ENCODE data around the gene SELE.

SELE gene

DNA sequence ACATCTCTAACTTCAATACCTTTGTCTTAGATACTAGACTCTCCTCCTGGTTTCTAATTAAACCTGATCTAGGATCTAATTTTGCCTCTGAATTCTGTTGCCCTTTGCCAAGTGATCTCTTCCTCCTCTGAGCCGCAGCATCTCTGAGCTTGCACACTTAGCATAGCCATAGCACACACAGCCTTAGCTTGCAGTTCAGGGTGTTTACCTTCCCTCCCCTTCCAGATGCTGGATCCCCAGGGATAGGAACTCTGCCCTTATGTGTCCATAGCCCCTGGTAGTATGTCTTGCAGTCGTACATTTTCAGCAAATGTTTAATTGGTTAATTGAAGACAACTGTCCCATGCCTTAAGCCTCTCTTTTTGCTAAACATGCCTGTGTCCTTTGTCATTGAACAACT lies 52.7 kb downstream of the SELE start:
- no peak for DNase-seq

DNA sequence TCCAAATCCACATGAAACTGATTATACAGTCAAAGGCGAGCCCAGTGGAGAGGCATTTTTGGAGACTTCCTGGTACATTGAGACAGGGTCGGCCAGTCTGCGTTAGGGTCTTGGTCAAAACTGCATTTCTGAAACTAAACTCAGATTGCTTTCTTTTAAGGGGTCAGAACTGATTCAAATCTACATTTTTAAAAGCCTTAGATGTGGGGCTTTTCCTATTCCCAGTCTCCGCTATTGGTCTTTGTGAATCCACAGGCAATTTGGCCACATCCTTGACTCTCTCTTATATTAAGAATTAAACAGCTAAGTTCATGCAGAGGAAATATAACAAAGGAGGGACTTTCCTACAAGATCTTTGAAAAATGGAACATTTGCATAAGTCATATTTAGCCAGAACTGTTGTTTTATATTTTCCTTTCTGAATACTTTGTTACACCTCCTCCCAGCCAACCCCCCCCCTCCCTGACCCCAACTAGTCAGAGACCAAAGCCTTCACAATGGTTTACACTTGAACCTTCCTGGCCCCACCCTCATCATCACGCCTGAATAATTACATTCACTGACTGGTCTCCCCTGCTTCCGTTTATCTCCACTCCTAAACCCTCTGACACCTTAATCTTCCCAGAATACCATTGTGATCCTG lies 53.4 kb downstream of the SELE start:
- DNase-seq, result no peak

DNA sequence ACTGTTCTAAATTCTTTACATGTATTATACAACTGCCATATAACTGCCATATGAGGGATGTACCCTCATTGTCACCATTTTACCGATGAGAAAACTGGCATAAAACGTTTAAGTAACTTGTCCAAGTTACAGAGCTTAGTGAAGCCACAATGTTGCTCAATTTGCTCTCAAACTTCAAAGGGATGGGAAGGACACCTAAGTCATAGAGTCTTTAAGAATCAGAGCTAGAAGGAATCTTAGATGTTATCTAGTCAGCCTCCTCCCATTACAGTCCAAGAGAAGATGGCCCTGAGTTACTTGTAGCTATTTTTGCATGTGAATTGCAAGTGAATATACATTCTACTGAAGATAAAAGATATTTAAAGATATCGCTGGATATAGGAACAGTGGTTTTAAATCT lies 54.2 kb downstream of the SELE start:
- no peak for DNase-seq

DNA sequence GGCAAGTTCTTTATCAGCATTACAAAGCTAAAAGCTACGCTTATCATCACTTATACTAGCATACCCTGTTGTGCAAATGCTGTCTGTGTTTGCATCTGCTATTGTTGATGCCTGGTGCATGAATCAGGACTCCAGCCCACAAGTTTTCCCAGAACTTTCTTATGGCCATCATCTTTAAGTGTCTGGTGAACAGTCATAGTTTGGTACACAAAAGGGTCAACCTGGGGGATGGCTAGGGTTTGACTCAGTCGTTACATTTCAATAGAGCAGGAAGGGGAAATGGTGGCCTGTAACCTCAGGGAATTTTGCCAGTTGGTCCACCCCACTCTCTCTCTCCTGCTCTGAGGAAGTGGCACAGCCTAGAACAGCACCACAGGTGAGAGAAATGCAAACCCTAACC lies 57.9 kb downstream of the SELE start:
- no peak for DNase-seq

Measured in cerebellar nuclear complex (tissue), 1 donor.